B cell (primary cell): ENCODE results near the gene TMC5. TPM values are rescaled to one million over a fixed set of nuclear protein-coding genes. Genes with fewer than 3 reads are reported as not detected.

ENCODE experiments used
- ATAC-seq: fragments of 200-7000 bp; cut with Tn5 transposase; one replicate; pipeline ENCODE4 v1.10.0; 2021; ENCODE audit warnings: low read depth, mild to moderate bottlenecking, moderate number of reproducible peaks, moderate library complexity
- CTCF ChIA-PET: fragments of 350-600 bp; sonication (Branson Sonifier 250); formaldehyde crosslinking; loops from one replicate; lab custom pipeline; 2021; ENCODE audit warnings: antibody characterized with exemption, inconsistent platforms; lab: Charles Lee
- POLR2A ChIA-PET: fragments of 350-600 bp; sonication (Branson Sonifier 250); formaldehyde crosslinking; loops from one replicate; lab custom pipeline; 2021; ENCODE audit warnings: antibody characterized with exemption; lab: Charles Lee
- DNase-seq: peaks from one replicate; pipeline ENCODE4 v3.0.0; 2013
- H2AFZ ChIP-seq: 2 replicates; pipeline ENCODE4 v1.6.1; 2012; ENCODE audit warnings: mild to moderate bottlenecking, low read depth, low read length; ENCODE audit not compliant: insufficient read depth, poor library complexity, severe bottlenecking
- H3K27ac ChIP-seq, 2 donors: 1 replicate in 1 of 2; 2 replicates in 1 of 2; pipeline ENCODE4 v1.5.1; 2012 to 2013; ENCODE audit warnings: low read length in 2 of 2, mild to moderate bottlenecking in 2 of 2, moderate library complexity in 1 of 2
- H3K27me3 ChIP-seq, 4 experiments: fragments of 200-600 bp in 1 of 4; sonication (generic) in 1 of 4; replicated peaks in 1 of 4; 1 replicate in 2 of 4; 2 replicates in 2 of 4; pipeline versions ENCODE4 v1.6.1 to v1.7.0; 2013 to 2016; ENCODE audit warnings: low read length in 3 of 4, mild to moderate bottlenecking in 2 of 4, mixed read lengths in 1 of 4, moderate library complexity in 1 of 4; ENCODE audit not compliant: insufficient read depth in 4 of 4, control insufficient read depth in 3 of 4; ENCODE audit errors: control extremely low read depth in 1 of 4
- H3K36me3 ChIP-seq, 2 experiments: replicated peaks in 1 of 2; 1 replicate in 1 of 2; 2 replicates in 1 of 2; pipeline versions ENCODE4 v1.6.1 to v1.7.1; 2013; ENCODE audit warnings: low read length in 1 of 2; ENCODE audit not compliant: insufficient read depth in 2 of 2, control insufficient read depth in 1 of 2; ENCODE audit errors: control extremely low read depth in 1 of 2, extremely low read depth in 1 of 2
- H3K4me1 ChIP-seq, 2 donors: fragments of 200-600 bp in 1 of 2; sonication (generic) in 1 of 2; 1 replicate in 1 of 2; 2 replicates in 1 of 2; pipeline versions ENCODE4 v1.5.1 to v1.6.1; 2013 to 2017; ENCODE audit warnings: low read length in 2 of 2; ENCODE audit not compliant: control insufficient read depth in 2 of 2, insufficient read depth in 2 of 2
- H3K4me2 ChIP-seq: replicated peaks from 2 replicates; pipeline ENCODE3; 2012; ENCODE audit warnings: mild to moderate bottlenecking, low read depth, low read length; ENCODE audit not compliant: poor library complexity, severe bottlenecking
- H3K4me3 ChIP-seq, 5 experiments: fragments of 200-600 bp in 1 of 5; sonication (generic) in 1 of 5; 1 replicate in 3 of 5; 2 replicates in 2 of 5; pipeline versions ENCODE4 v1.5.1 to v1.7.0; 2011 to 2016; ENCODE audit warnings: low read length in 4 of 5, mild to moderate bottlenecking in 4 of 5, low read depth in 2 of 5, control low read depth in 1 of 5, moderate library complexity in 1 of 5; ENCODE audit not compliant: insufficient read depth in 1 of 5; ENCODE audit errors: control extremely low read depth in 1 of 5, extremely low read depth in 1 of 5
- H3K79me2 ChIP-seq: fragments of 200-600 bp; sonication (generic); one replicate; pipeline ENCODE4 v1.6.0; 2016; ENCODE audit warnings: low read length; ENCODE audit not compliant: control insufficient read depth, insufficient read depth
- H3K9ac ChIP-seq: fragments of 200-600 bp; sonication (generic); 2 replicates; pipeline ENCODE4 v1.6.1; 2017; ENCODE audit warnings: mild to moderate bottlenecking, low read length, moderate library complexity
- H3K9me3 ChIP-seq, 3 donors: one replicate each; pipeline versions ENCODE4 v1.6.1 to v1.7.1; 2013; ENCODE audit warnings: low read length in 2 of 3; ENCODE audit not compliant: control insufficient read depth in 2 of 3, insufficient read depth in 1 of 3; ENCODE audit errors: control extremely low read depth in 1 of 3
- H4K20me1 ChIP-seq: 2 replicates; pipeline ENCODE4 v1.6.0; 2012; ENCODE audit warnings: mild to moderate bottlenecking, low read length; ENCODE audit not compliant: insufficient read depth, control insufficient read depth, poor library complexity, severe bottlenecking
- H3K27ac Mint-ChIP-seq: one replicate; pipeline ENCODE4 v1.8.0; 2021; ENCODE audit warnings: mixed read lengths
- H3K27me3 Mint-ChIP-seq: one replicate; pipeline ENCODE4 v1.8.0; 2021; ENCODE audit warnings: mixed read lengths
- H3K4me1 Mint-ChIP-seq: one replicate; pipeline ENCODE4 v1.8.0; 2021; ENCODE audit warnings: mixed read lengths
- H3K4me3 Mint-ChIP-seq: one replicate; pipeline ENCODE4 v1.8.0; 2021; ENCODE audit warnings: mixed read lengths
- H3K9me3 Mint-ChIP-seq: one replicate; pipeline ENCODE4 v1.8.0; 2022; ENCODE audit warnings: mixed read lengths; ENCODE audit not compliant: insufficient read depth
- CTCF ChIP-seq: fragments of 200-600 bp; IDR thresholded peaks from one replicate; pipeline ENCODE4 v1.8.0; 2022; ENCODE audit warnings: antibody characterized with exemption, mild to moderate bottlenecking
- EZH2 ChIP-seq: IDR thresholded peaks from 2 replicates; pipeline ENCODE4 v1.6.1; 2012; ENCODE audit warnings: borderline replicate concordance, low read depth, mild to moderate bottlenecking, moderate library complexity, low read length; ENCODE audit not compliant: insufficient read depth, poor library complexity, severe bottlenecking
- WGBS: methylation state at CpG from one replicate; pipeline ENCODE4 v1.1.5; 2013; ENCODE audit warnings: missing lambda C conversion rate; ENCODE audit not compliant: insufficient coverage; 5-methylcytosine and 5-hydroxymethylcytosine counted together
- intact Hi-C: fragments of 100-400 bp; cut with micrococcal nuclease; formaldehyde crosslinking; loops from one replicate; pipeline ENCODE4 v1.10.0; 2022
- polyA plus RNA-seq: library from polyadenylated mRNA; depleted of rRNA; stranded (reverse); fragments of >200 nt; gene quantifications from 2 replicates; pipeline ENCODE4 v1.2.3, GENCODE V29; 2012
- total RNA-seq, 2 donors: library from RNA; stranded (reverse); fragments of 120-200 nt in 1 of 2; gene quantifications; 1 replicate in 1 of 2; 2 replicates in 1 of 2; pipeline versions ENCODE4 v1.2.3 to v1.2.4, GENCODE V29; 2013 to 2022

TMC5 gene
- total and polyA plus RNA-seq, 2 donors (not counting 1 experiment from before 2014, with no cell fraction given): not detected

- Histone ChIP-seq H3K4me2 (no peak overlapping the region), H3K4me1 (no peaks in the 10 kb centered on the region), H3K27ac (no peak overlapping the region), H3K9ac (no peak overlapping the region), H3K4me3 (no peak overlapping the region), H3K79me2 (no peaks in the 10 kb centered on the region), H3K36me3 (no peaks in the 10 kb centered on the region), H3K27me3 (peaks cover 0 to 4% (median 2%) of the 10 kb centered on the region in 4 experiments), H3K9me3 (peaks cover 0 to 29% (median 22%) of the 10 kb centered on the region in 3 donors), H4K20me1 (no peaks in the 10 kb centered on the region), H2AFZ (no peak overlapping the region)
- ATAC-seq (no peak), DNase-seq (no peak)
- Mint-ChIP-seq H3K27ac (no peak overlapping the region), H3K27me3 (peaks cover 18% of the 10 kb centered on the region), H3K4me1 (no peaks in the 10 kb centered on the region), H3K9me3 (peaks cover 12% of the 10 kb centered on the region), H3K4me3 (no peak overlapping the region)
- CTCF ChIA-PET: no interaction called here
- 90% methylated on average over 5 of the region's 7 CpGs for WGBS
- TF ChIP-seq EZH2 (no peak), CTCF (no peak)
- intact Hi-C loops: no loop called here
- POLR2A ChIA-PET: no interaction called here
Measured at GRCh38 chr16:19400711-19401110, 17.0 kb upstream of the TMC5 start.

GRCh38 chr16:19406891-19407491, 10.7 kb upstream of the TMC5 start:
- Histone ChIP-seq H3K79me2 (no peaks in the 10 kb centered on the region), H3K4me1 (peaks cover 12 to 14% of the 10 kb centered on the region in 2 donors), H3K36me3 (no peaks in the 10 kb centered on the region), H3K27ac (no peak overlapping the region), H3K27me3 (peaks cover 0 to 26% (median 16%) of the 10 kb centered on the region in 4 experiments), H3K4me2 (no peak overlapping the region), H3K9ac (no peak overlapping the region), H3K9me3 (peaks cover 1 to 25% (median 23%) of the 10 kb centered on the region in 3 donors), H2AFZ (no peak overlapping the region), H4K20me1 (no peaks in the 10 kb centered on the region), H3K4me3 (no peak overlapping the region)
- Mint-ChIP-seq H3K4me1 (peaks cover 8% of the 10 kb centered on the region), H3K9me3 (no peaks in the 10 kb centered on the region), H3K4me3 (no peak overlapping the region), H3K27me3 (peaks cover 31% of the 10 kb centered on the region), H3K27ac (no peak overlapping the region)
- no peak for DNase-seq
- intact Hi-C loops: no loop called here
- ChIA-PET POLR2A (no interaction called here), CTCF (interaction anchor here (1.4 kb wide), 1 partner anchor 16 kb away, joined by 3 read pairs; no protein-coding TSS in a partner anchor)
- no peak for ATAC-seq
- WGBS: 89% methylated on average over 3 of the region's 5 CpGs
- TF ChIP-seq EZH2 (no peak), CTCF (no peak)
